DMS79 treated with DMSO at 0.1 percent for 48 hours (cell line): ENCODE measurements around the gene KRTAP10-10.
"Not testable (repeated sequence)": the region's sequence is repeated elsewhere in the genome, so short reads cannot be mapped to it uniquely, and the experiment has no call there.

Experiments used
- DNase-seq: peaks from one replicate; lab custom pipeline; 2025; lab: John Stamatoyannopoulos, UW

The KRTAP10-10 gene

GRCh38 chr21:44637018-44637850 lies at the start of gene KRTAP10-10:
KRTAP10-10 (plus strand) TSS chr21:44637356; CDS start chr21:44637418, 62 bp downstream.
- DNase-seq: no peak

- DNase-seq: no peak
Measured at GRCh38 chr21:44589094-44589493, 48.1 kb upstream of the KRTAP10-10 start.

GRCh38 chr21:44589586-44590305 lies 47.4 kb upstream of the KRTAP10-10 start:
- DNase-seq: no peak

GRCh38 chr21:44590311-44590721 lies 46.8 kb upstream of the KRTAP10-10 start:
- DNase-seq: no peak

GRCh38 chr21:44590897-44591800 lies 46.0 kb upstream of the KRTAP10-10 start:
- not testable (repeated sequence) for DNase-seq

GRCh38 chr21:44591801-44592130 lies 45.4 kb upstream of the KRTAP10-10 start:
- not testable (repeated sequence) for DNase-seq

GRCh38 chr21:44592446-44593311 lies 44.5 kb upstream of the KRTAP10-10 start, which contains the start of gene KRTAP10-6:
KRTAP10-6 (minus strand) TSS chr21:44592505; CDS start chr21:44592484, 21 bp downstream.
- DNase-seq: no peak

GRCh38 chr21:44593598-44594405 lies 43.4 kb upstream of the KRTAP10-10 start:
- peak; percentile 71 for DNase-seq

GRCh38 chr21:44594406-44594916 lies 42.7 kb upstream of the KRTAP10-10 start:
- no peak for DNase-seq

- no peak for DNase-seq
Measured at GRCh38 chr21:44595524-44595923, 41.6 kb upstream of the KRTAP10-10 start.

- no peak for DNase-seq
Measured at GRCh38 chr21:44596068-44596725, 41.0 kb upstream of the KRTAP10-10 start.

- no peak for DNase-seq
Measured at GRCh38 chr21:44598061-44598460, 39.1 kb upstream of the KRTAP10-10 start.

GRCh38 chr21:44599264-44600029 lies 37.7 kb upstream of the KRTAP10-10 start:
- no peak for DNase-seq

- not testable (repeated sequence) for DNase-seq
Measured at GRCh38 chr21:44600118-44600978, 36.8 kb upstream of the KRTAP10-10 start, which contains the start of gene KRTAP10-7. KRTAP10-7 (plus strand) TSS chr21:44600597; CDS start chr21:44600622, 25 bp downstream.

GRCh38 chr21:44601091-44601490 lies 36.1 kb upstream of the KRTAP10-10 start:
- DNase-seq: not testable (repeated sequence)

- no peak for DNase-seq
Measured at GRCh38 chr21:44601596-44602462, 35.3 kb upstream of the KRTAP10-10 start.

GRCh38 chr21:44602463-44602850 lies 34.7 kb upstream of the KRTAP10-10 start:
- no peak for DNase-seq
